Left lung (tissue), 14 donors: ENCODE data around the gene ZNF837. TPM values are rescaled to one million over a fixed set of nuclear protein-coding genes. Genes with fewer than 3 reads are reported as not detected.

Experiments
- ATAC-seq: fragments of 200-7000 bp; cut with Tn5 transposase; one replicate; pipeline ENCODE4 v1.9.1; 2020; ENCODE audit warnings: moderate library complexity
- DNase-seq, 4 donors: peaks; one replicate each; pipeline ENCODE4 v3.0.0-alpha.2; 2013 to 2020
- H3K27ac ChIP-seq, 2 donors: fragments of 200-600 bp; sonication (generic) in 1 of 2; one replicate each; pipeline versions ENCODE4 v1.5.0 to v1.8.0; 2020 to 2021
- H3K27me3 ChIP-seq, 2 donors: fragments of 200-600 bp; sonication (generic) in 1 of 2; one replicate each; pipeline versions ENCODE4 v1.5.0 to v1.8.0; 2020 to 2021
- H3K36me3 ChIP-seq, 2 donors: fragments of 200-600 bp; sonication (generic) in 1 of 2; one replicate each; pipeline versions ENCODE4 v1.5.0 to v1.8.0; 2020 to 2021
- H3K4me1 ChIP-seq, 2 donors: fragments of 200-600 bp; one replicate each; pipeline ENCODE4 v1.8.0; 2021
- H3K4me3 ChIP-seq, 2 donors: fragments of 200-600 bp; sonication (generic) in 1 of 2; one replicate each; pipeline versions ENCODE4 v1.5.0 to v1.8.0; 2020 to 2021; ENCODE audit warnings: mild to moderate bottlenecking in 1 of 2
- H3K9me3 ChIP-seq, 2 donors: fragments of 200-600 bp; sonication (generic) in 1 of 2; one replicate each; pipeline versions ENCODE4 v1.5.0 to v1.8.0; 2020 to 2021
- CTCF ChIP-seq, 2 donors: fragments of 200-600 bp; sonication (generic) in 1 of 2; IDR thresholded peaks; one replicate each; pipeline versions ENCODE4 v1.5.0 to v1.8.0; 2021; ENCODE audit warnings: antibody characterized with exemption in 2 of 2
- intact Hi-C, 2 donors: fragments of 100-400 bp; cut with DNase I; formaldehyde crosslinking; loops; one replicate each; pipeline versions ENCODE4 v1.11.2 to v1.14.2; 2022
- long read RNA-seq, 12 donors: library from polyadenylated mRNA in 2 of 12; unstranded in 2 of 12; transcript quantifications; one replicate each; pipeline ENCODE4 v2.0.0 and lab custom pipeline, GENCODE V29; 2019 to 2026
- polyA plus RNA-seq, 6 donors: library from polyadenylated mRNA; unstranded; fragments of 120-200 nt; gene quantifications; one replicate each; pipeline ENCODE4 v1.2.1, GENCODE V29; 2013; ENCODE audit not compliant: insufficient read length in 6 of 6
- total RNA-seq, 2 donors: library from RNA; stranded (reverse); fragmentation: NEBNext Ultra II Directional; extraction: Animal tissue kit (Norgen Biotek cat#: 25700); gene quantifications; one replicate each; pipeline ENCODE4 v1.2.1, GENCODE V29; 2021
- donor health status: DM: no; HTN: yes; CAD: no.
- donor health status: DM: no; HTN: no; CAD: no.

Gene ZNF837
- total RNA-seq, result 1 to 10 TPM; 1.7 to 2.1 TPM
- 1 to 10 TPM; 1.9 to 3.7 (median 2.9) TPM for polyA plus RNA-seq
- long read RNA-seq, donor 1, partial matches to known transcripts, result 39 of 44 reads
- long read RNA-seq, donor 1, other reads (novel, unspliced or antisense), result 0 of 44 reads
- long read RNA-seq, donor 2, partial matches to known transcripts, result 14 of 21 reads
- long read RNA-seq, donor 2, other reads (novel, unspliced or antisense), result 7 of 21 reads
- long read RNA-seq, donor 3, partial matches to known transcripts, result 0 of 2 reads
- long read RNA-seq, donor 3, other reads (novel, unspliced or antisense), result 0 of 2 reads
- long read RNA-seq, donor 4, result 0 reads
- long read RNA-seq, donor 5, partial matches to known transcripts, result 0 of 2 reads
- long read RNA-seq, donor 5, other reads (novel, unspliced or antisense), result 0 of 2 reads
- long read RNA-seq, donor 6, partial matches to known transcripts, result 0 of 2 reads
- long read RNA-seq, donor 6, other reads (novel, unspliced or antisense), result 0 of 2 reads
- long read RNA-seq, donor 7, partial matches to known transcripts, result 5 of 5 reads
- long read RNA-seq, donor 7, other reads (novel, unspliced or antisense), result 0 of 5 reads
- long read RNA-seq, donor 8, partial matches to known transcripts, result 5 of 6 reads
- long read RNA-seq, donor 8, other reads (novel, unspliced or antisense), result 0 of 6 reads
- long read RNA-seq, donor 9, result 0 reads
- long read RNA-seq, donor 10, partial matches to known transcripts, result 0 of 1 reads
- long read RNA-seq, donor 10, other reads (novel, unspliced or antisense), result 0 of 1 reads
- long read RNA-seq, donor 11, result 0 reads
- long read RNA-seq, donor 12, partial matches to known transcripts, result 3,547 of 3,681 reads
- long read RNA-seq, donor 12, other reads (novel, unspliced or antisense), result 133 of 3,681 reads

DNA sequence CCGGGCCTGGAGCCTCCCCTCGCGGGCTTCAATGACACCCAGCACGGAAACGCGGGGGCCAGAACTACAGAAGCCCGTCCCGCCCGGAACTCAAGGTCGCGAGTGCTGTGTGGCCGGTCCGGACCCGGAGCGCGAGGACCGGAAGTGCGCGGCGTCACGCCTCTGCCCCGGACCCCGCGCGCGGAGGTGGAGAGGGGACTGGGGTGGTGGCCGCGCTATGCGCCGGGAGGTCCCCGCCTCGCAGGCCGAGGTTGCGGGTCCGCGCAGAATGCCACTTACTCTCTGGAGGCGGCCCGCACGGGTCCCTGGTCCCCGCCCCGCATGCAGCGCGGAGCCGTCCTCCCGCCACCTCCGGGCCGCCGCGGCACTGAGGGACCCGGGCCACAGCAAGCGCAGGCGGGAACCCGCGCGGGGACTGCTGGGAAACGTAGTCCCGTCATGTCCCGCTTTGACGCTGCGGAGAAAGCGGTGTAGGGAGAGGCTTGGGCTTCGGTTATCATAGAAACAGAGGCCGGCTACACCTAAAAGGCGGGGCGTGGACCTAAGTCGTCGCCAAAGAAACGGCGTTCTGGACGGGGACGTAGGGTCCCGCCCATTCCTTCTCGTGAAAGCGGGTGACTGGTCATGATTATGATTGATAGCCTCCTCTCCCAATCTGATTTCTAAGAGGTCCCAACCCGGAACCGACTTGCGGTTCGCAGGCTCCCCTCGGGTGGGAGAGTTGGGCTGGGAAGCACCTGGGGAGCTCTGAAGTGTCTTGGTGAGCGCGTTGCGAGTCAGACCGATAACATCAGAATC, at the start of gene ZNF837:
TSS of gene ZNF837 (minus strand) at position 369 of the 798 bp plus-strand sequence. CDS start 11,698 bp downstream, outside the sequence.
- intact Hi-C loops, result no loop called here
- TF ChIP-seq CTCF (IDR thresholded peaks at IDR 0.05), result no peak
- peak; percentile 95 for ATAC-seq
- H3K9me3 ChIP-seq, result no peaks in the 10 kb centered on the region
- peak within 1 kb of the TSS; percentile 92 to 96 for H3K27ac ChIP-seq
- peak; percentile 98 to 100 (median 100) for DNase-seq
- H3K4me1 ChIP-seq, result peaks cover 14 to 35% of the 10 kb centered on the region in 2 donors
- H3K4me3 ChIP-seq, result peak within 1 kb of the TSS; percentile 70 to 83
- no peaks in the 10 kb centered on the region for H3K36me3 ChIP-seq
- H3K27me3 ChIP-seq, result no peaks in the 10 kb centered on the region

GRCh38 chr19:58429745-58430144, 48.9 kb upstream of the ZNF837 start:
- no peaks in the 10 kb centered on the region for H3K27me3 ChIP-seq
- no peak for ATAC-seq
- H3K36me3 ChIP-seq, result peaks cover 0 to 49% of the 10 kb centered on the region in 2 donors
- H3K27ac ChIP-seq, result no peak overlapping the region
- intact Hi-C loops, result no loop called here
- no peak for TF ChIP-seq CTCF (IDR thresholded peaks at IDR 0.05)
- H3K9me3 ChIP-seq, result peaks cover 16 to 94% of the 10 kb centered on the region in 2 donors
- no peaks in the 10 kb centered on the region for H3K4me1 ChIP-seq
- H3K4me3 ChIP-seq, result no peak overlapping the region
- no peak for DNase-seq

GRCh38 chr19:58428617-58429016, 47.8 kb upstream of the ZNF837 start:
- Histone ChIP-seq H3K4me1 (no peaks in the 10 kb centered on the region), H3K9me3 (peaks cover 7 to 84% of the 10 kb centered on the region in 2 donors), H3K36me3 (peaks cover 0 to 38% of the 10 kb centered on the region in 2 donors), H3K4me3 (no peak overlapping the region), H3K27ac (no peak overlapping the region), H3K27me3 (no peaks in the 10 kb centered on the region)
- no peak for TF ChIP-seq CTCF (IDR thresholded peaks at IDR 0.05)
- ATAC-seq (no peak), DNase-seq (no peak)
- intact Hi-C loops, result no loop called here

DNA sequence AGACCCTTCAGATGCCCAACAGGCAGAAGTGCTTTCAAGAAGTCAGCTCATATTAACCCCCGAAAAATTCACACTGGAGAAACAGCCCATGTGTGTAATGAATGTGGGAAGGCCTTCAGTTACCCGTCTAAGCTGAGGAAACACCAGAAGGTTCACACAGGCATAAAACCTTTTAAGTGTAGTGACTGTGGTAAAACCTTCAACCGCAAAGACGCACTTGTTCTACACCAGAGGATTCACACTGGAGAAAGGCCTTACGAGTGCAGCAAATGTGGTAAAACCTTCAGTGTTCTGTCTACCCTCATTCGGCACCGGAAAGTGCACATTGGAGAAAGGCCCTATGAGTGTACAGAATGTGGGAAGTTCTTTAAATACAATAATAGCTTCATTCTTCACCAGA, 36.2 kb upstream of the ZNF837 start:
- ATAC-seq (no peak), DNase-seq (no peak)
- Histone ChIP-seq H3K36me3 (peaks cover 0 to 56% of the 10 kb centered on the region in 2 donors), H3K4me1 (no peaks in the 10 kb centered on the region), H3K27me3 (no peaks in the 10 kb centered on the region), H3K9me3 (peaks cover 0 to 5% of the 10 kb centered on the region in 2 donors), H3K27ac (no peak overlapping the region), H3K4me3 (no peak overlapping the region)
- TF ChIP-seq CTCF (IDR thresholded peaks at IDR 0.05), result no peak
- intact Hi-C loops, result no loop called here
